ENCODE measurements around the gene HINFP. TPM values are rescaled to one million over a fixed set of nuclear protein-coding genes. Genes with fewer than 3 reads are reported as not detected.

HINFP gene
- total and polyA plus RNA-seq, 2 of the 8 experiments (the other 6 are each of a cell fraction or from before 2014, with no cell fraction given), result 35.0 to 37.3 TPM

- TF ChIP-seq NANOG (IDR thresholded peaks at IDR 0.05; ENCODE audit: insufficient read depth, low read depth, low read length, poor library complexity, severe bottlenecking) (no peak), PHF8 (conservative IDR thresholded peaks at IDR 0.05; ENCODE audit: low read depth, low read length) (no peak), RNF2 (IDR thresholded peaks at IDR 0.05; ENCODE audit: borderline replicate concordance, low read depth, low read length, missing control alignments, poor library complexity, severe bottlenecking) (no peak), NRF1 (IDR thresholded peaks at IDR 0.05; ENCODE audit: low read depth, low read length) (no peak), CBX8 (IDR thresholded peaks at IDR 0.05; ENCODE audit: borderline replicate concordance, low read depth, low read length) (no peak)
Measured at GRCh38 chr11:119113716-119114115, 7.7 kb upstream of the HINFP start (continued).

All from H1 (cell line).